ENCODE measurements around the gene ARHGEF9.

DNA sequence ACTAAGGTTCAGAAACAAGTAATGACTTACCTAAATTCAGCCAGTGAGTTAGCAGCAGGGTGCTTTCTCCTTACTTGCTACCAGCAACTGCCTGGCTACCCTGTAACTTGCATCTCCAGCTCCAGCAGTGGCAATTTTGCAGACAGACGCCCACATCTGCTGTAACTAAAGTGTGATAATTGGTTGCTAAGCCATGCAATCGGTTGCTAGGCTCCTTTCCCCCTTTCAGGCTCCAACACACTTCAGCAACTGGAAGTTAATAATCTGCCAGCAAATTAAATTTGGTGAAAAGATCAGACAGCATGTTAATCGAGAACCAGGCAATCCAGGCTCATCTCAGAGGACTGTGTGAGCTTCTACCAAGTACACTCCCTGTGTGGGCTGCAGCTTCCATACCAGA, 24.2 kb upstream of the ARHGEF9 start:
- no peak for TF ChIP-seq POLR2AphosphoS5 (IDR thresholded peaks at IDR 0.05; ENCODE audit: low read depth, low read length)
- TF ChIP-seq, protein P1, sequence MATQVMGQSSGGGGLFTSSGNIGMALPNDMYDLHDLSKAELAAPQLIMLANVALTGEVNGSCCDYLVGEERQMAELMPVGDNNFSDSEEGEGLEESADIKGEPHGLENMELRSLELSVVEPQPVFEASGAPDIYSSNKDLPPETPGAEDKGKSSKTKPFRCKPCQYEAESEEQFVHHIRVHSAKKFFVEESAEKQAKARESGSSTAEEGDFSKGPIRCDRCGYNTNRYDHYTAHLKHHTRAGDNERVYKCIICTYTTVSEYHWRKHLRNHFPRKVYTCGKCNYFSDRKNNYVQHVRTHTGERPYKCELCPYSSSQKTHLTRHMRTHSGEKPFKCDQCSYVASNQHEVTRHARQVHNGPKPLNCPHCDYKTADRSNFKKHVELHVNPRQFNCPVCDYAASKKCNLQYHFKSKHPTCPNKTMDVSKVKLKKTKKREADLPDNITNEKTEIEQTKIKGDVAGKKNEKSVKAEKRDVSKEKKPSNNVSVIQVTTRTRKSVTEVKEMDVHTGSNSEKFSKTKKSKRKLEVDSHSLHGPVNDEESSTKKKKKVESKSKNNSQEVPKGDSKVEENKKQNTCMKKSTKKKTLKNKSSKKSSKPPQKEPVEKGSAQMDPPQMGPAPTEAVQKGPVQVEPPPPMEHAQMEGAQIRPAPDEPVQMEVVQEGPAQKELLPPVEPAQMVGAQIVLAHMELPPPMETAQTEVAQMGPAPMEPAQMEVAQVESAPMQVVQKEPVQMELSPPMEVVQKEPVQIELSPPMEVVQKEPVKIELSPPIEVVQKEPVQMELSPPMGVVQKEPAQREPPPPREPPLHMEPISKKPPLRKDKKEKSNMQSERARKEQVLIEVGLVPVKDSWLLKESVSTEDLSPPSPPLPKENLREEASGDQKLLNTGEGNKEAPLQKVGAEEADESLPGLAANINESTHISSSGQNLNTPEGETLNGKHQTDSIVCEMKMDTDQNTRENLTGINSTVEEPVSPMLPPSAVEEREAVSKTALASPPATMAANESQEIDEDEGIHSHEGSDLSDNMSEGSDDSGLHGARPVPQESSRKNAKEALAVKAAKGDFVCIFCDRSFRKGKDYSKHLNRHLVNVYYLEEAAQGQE (IDR thresholded peaks at IDR 0.05; ENCODE audit: insufficient read depth in 1 of 2, low read depth in 2 of 2, low read length in 2 of 2), result no peak
- TF ChIP-seq TAF1 (IDR thresholded peaks at IDR 0.05; ENCODE audit: borderline replicate concordance, insufficient read depth, low read length), result no peak
- no peak for TF ChIP-seq SIN3A (IDR thresholded peaks at IDR 0.05; ENCODE audit: borderline replicate concordance, insufficient read depth, low read length)
